NT2/D1 (cell line): ENCODE data around the gene ARHGAP25.

Experiments
- DNase-seq: peaks from one replicate; pipeline ENCODE4 v3.0.0-alpha.2; 2011; ENCODE audit warnings: low read depth, low spot score
- H3K27me3 ChIP-seq: 2 replicates; pipeline ENCODE4 v1.6.0; 2011; ENCODE audit warnings: mild to moderate bottlenecking; ENCODE audit not compliant: insufficient read length, insufficient read depth
- H3K36me3 ChIP-seq: 2 replicates; pipeline ENCODE4 v1.6.1; 2011; ENCODE audit warnings: mild to moderate bottlenecking, low read length, mixed read lengths; ENCODE audit not compliant: insufficient read depth, insufficient read length
- H3K4me1 ChIP-seq: 2 replicates; pipeline ENCODE4 v1.5.1; 2011; ENCODE audit not compliant: insufficient read depth, insufficient read length
- H3K4me3 ChIP-seq: 2 replicates; pipeline ENCODE4 v1.5.1; 2011; ENCODE audit warnings: low read depth; ENCODE audit not compliant: insufficient read length
- H3K9ac ChIP-seq: 2 replicates; pipeline ENCODE4 v1.6.0; 2011; ENCODE audit warnings: low read depth; ENCODE audit not compliant: insufficient read length
- H3K9me3 ChIP-seq: 2 replicates; pipeline ENCODE4 v1.5.1; 2011; ENCODE audit warnings: mild to moderate bottlenecking, low read length; ENCODE audit not compliant: insufficient read depth
- SUZ12 ChIP-seq: IDR thresholded peaks from 2 replicates; pipeline ENCODE4 v1.6.1; 2011; ENCODE audit not compliant: insufficient read length, insufficient read depth; ENCODE audit errors: extremely low read depth
- YY1 ChIP-seq: IDR thresholded peaks from 2 replicates; pipeline ENCODE4 v1.6.1; 2011; ENCODE audit not compliant: insufficient read length, insufficient read depth
- ZNF274 ChIP-seq: IDR thresholded peaks from 2 replicates; pipeline ENCODE4 v1.6.1; 2011; ENCODE audit warnings: mild to moderate bottlenecking, low read depth, low read length

The ARHGAP25 gene

GRCh38 chr2:68738906-68739594 is 4.4 kb downstream of the ARHGAP25 start:
- Histone ChIP-seq H3K36me3 (no peaks in the 10 kb centered on the region), H3K9ac (no peak overlapping the region), H3K4me1 (no peaks in the 10 kb centered on the region), H3K27me3 (no peaks in the 10 kb centered on the region), H3K9me3 (no peaks in the 10 kb centered on the region), H3K4me3 (no peak overlapping the region)
- DNase-seq: no peak
- TF ChIP-seq ZNF274: no peak
- TF ChIP-seq YY1: no peak
- TF ChIP-seq SUZ12: no peak

DNA sequence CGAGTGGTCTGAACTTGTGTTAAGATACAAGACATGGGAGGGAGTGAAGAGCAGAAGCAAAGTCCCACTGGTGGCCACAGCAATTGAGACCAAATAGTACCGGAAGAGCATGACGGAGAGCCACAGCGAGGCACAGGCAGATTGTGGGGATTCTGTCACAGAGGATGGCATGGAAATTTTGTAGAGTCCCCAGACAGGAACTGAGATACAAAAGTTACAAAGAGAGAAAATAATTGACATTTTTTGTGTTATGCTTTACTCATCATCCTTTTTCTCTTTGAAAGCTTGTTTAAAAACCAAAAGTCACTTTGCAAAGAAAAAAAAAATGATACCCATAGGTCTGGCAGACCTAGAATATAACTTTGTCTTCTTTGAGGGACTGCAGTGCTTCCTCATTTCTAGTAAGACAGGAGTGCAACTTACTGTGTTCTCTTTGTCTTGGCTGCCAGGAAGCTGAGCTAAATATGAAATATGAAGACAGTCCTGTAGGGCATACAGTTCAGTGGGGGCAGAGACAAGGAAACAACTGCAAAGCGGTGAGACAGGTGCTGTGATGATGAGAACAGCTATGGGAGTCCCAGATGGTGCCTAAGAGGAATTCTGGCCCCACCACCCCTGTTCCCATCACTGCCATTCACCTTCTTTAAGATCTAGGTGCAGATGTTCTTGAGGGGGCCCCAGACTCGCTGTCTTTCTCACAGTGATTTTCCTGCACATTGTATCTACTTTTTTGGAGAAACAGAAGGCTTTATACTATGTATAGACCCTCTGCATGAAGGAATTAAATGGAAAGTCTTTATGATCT is 5.2 kb downstream of the ARHGAP25 start:
- no peaks in the 10 kb centered on the region for H3K9me3 ChIP-seq
- no peak overlapping the region for H3K9ac ChIP-seq
- TF ChIP-seq ZNF274: no peak
- TF ChIP-seq YY1: no peak
- TF ChIP-seq SUZ12: no peak
- no peak overlapping the region for H3K4me3 ChIP-seq
- H3K4me1 ChIP-seq: no peaks in the 10 kb centered on the region
- H3K27me3 ChIP-seq: no peaks in the 10 kb centered on the region
- H3K36me3 ChIP-seq: no peaks in the 10 kb centered on the region
- DNase-seq: no peak

DNA sequence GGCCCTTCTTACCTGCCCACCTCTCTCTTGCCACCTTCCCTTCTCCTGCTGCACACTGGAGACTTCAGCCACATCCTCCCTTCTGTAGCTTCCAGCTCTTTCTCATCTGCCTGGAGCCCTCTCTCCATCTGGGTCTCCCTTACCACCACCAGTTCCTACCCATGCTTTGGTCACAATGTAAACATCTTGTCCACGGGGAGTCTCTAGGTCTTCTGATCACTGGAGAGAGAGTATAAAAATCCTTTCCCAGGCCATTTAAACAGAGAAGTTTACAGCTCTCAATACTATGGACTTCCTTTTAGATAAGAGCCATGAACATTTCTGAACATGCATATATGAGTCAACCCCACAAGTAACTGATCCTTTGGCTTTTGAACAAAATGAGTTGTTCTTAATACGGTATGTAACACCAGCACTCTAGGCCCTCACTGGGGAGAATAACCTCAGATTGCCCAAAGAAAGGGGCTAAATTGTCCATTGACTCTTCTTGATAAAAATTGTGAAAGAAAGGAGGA is 5.8 kb downstream of the ARHGAP25 start:
- no peaks in the 10 kb centered on the region for H3K27me3 ChIP-seq
- H3K9me3 ChIP-seq: no peaks in the 10 kb centered on the region
- no peak for DNase-seq
- H3K4me1 ChIP-seq: no peaks in the 10 kb centered on the region
- H3K4me3 ChIP-seq: no peak overlapping the region
- no peaks in the 10 kb centered on the region for H3K36me3 ChIP-seq
- no peak for TF ChIP-seq ZNF274
- no peak overlapping the region for H3K9ac ChIP-seq

DNA sequence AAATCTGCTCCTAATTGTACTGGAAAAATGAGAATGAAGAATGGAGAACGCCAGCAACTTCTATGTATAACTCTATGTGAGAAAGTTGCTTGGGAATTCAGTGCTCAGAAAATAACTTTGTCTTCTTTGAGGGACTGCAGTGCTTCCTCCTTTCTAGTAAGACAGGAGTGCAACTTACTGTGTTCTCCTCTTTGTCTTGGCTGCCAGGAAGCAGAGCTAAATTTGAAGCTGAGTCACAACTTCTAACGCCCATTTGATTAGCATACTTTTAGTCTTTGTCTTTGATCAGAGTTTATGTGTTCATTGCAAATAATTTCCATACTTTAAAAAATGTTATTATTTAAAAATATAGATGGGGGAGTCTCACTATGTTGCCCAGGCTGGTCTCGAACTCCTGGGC is 6.6 kb downstream of the ARHGAP25 start:
- H3K36me3 ChIP-seq: no peaks in the 10 kb centered on the region
- no peak for DNase-seq
- H3K4me3 ChIP-seq: no peak overlapping the region
- H3K27me3 ChIP-seq: no peaks in the 10 kb centered on the region
- H3K9me3 ChIP-seq: no peaks in the 10 kb centered on the region
- TF ChIP-seq SUZ12 (no peak), ZNF274 (no peak), YY1 (no peak)
- H3K4me1 ChIP-seq: no peaks in the 10 kb centered on the region
- H3K9ac ChIP-seq: no peak overlapping the region

- H3K4me3 ChIP-seq: no peak overlapping the region
- no peaks in the 10 kb centered on the region for H3K36me3 ChIP-seq
- DNase-seq: no peak
- no peaks in the 10 kb centered on the region for H3K27me3 ChIP-seq
- no peak for TF ChIP-seq YY1
- TF ChIP-seq ZNF274: no peak
- TF ChIP-seq SUZ12: no peak
- no peak overlapping the region for H3K9ac ChIP-seq
- no peaks in the 10 kb centered on the region for H3K4me1 ChIP-seq
- H3K9me3 ChIP-seq: no peaks in the 10 kb centered on the region
Measured at GRCh38 chr2:68741805-68742306, 7.2 kb downstream of the ARHGAP25 start.

DNA sequence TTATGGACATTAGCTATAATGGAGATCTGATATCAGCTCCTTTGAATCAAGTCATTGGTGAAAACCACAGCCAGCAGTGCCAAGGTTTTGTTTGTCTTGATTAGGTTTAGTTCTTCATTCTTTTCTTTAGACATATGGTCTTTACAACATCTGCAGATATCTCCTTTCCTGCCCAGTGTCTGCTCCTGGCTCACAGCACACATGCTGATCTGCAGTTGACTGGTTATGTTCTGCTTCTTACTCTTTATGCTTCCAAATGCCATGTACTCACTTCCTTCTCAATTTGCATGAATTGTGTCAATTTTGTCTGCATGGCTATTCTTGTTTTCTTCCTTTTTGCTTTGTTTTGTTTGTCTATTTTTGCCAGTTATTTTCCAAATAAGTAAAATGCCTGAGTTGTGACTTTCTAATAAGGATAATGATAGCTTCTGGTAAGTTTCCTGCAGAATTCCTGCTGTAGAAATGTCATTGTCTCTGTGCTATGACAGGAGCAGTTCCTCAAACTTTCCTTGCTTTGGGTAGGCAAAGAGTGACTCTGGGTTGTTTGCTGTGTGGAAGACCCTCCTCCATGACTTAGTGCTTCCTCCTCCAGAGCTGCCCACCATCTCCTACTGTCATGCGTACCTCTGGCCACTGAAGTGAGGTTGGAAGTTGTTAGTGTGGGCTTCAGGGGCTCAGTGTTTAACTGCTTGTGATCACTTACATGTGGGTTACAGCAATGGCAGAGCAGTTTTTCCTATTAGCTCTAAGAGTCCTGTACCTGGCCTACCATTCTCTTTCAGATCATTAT is 8.2 kb downstream of the ARHGAP25 start:
- H3K9ac ChIP-seq: no peak overlapping the region

GRCh38 chr2:68743531-68743930 is 8.9 kb downstream of the ARHGAP25 start:
- Histone ChIP-seq H3K9me3 (no peaks in the 10 kb centered on the region), H3K4me3 (no peak overlapping the region), H3K36me3 (no peaks in the 10 kb centered on the region), H3K9ac (no peak overlapping the region), H3K4me1 (no peaks in the 10 kb centered on the region), H3K27me3 (no peaks in the 10 kb centered on the region)
- TF ChIP-seq ZNF274 (no peak), YY1 (no peak), SUZ12 (no peak)
- DNase-seq: no peak

More for the DNA sequence above, 8.2 kb downstream of the ARHGAP25 start:
- H3K4me3 ChIP-seq: no peak overlapping the region
- no peak for TF ChIP-seq ZNF274
- TF ChIP-seq SUZ12: no peak
- TF ChIP-seq YY1: no peak
- H3K9me3 ChIP-seq: no peaks in the 10 kb centered on the region
- no peaks in the 10 kb centered on the region for H3K36me3 ChIP-seq
- no peaks in the 10 kb centered on the region for H3K4me1 ChIP-seq
- no peaks in the 10 kb centered on the region for H3K27me3 ChIP-seq
- no peak for DNase-seq
